NOMO-1 treated with dmso at 0.1 percent for 144 hours (cell line): Measurements from ENCODE around the gene EZR.

Source experiments
- DNase-seq: peaks from one replicate; lab custom pipeline; 2025; ENCODE audit not compliant: unreplicated experiment; lab: John Stamatoyannopoulos, UW

Gene EZR

DNA sequence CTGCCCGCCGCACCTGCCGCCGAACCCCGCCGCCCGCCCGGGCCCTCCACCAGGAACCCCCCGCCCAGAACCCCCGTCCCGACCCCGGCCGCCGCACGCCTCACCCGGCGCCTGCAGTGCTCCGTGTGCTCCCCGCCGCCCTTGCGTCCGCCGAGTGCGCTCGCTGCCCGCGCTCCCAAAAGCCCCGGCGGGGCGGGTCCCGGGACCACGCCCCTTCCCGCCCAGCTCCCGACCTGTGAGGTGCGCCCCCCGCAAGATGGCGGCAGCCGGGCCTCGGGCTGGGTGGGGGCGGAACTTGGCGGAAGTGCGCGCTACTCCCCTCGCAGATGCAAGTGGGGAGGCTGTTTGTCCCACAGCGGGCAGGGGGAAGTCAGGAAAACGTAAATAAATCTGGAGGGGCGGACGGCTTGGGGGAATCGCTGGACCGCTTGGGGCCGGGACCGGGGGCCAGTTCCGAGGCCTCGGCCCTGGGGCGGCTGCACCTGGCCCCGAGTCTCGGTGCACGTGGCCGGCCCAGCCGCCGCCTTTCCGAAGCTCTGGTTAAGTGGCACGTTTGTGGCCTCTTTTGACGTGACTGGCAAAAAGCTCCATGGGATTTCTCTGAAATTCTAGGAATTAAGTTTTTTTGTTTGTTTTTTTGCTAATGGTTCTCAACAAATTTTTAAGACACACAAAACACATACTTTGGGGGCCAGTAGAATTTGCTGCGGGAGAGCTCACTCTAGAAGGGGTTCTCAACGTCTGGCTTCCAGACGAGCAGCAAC lies at the start of gene EZR:
TSS of gene EZR (minus strand) at position 156 of the 764 bp plus-strand sequence. CDS start 1,275 bp downstream, outside the sequence.
- peak; percentile 71 for DNase-seq

DNA sequence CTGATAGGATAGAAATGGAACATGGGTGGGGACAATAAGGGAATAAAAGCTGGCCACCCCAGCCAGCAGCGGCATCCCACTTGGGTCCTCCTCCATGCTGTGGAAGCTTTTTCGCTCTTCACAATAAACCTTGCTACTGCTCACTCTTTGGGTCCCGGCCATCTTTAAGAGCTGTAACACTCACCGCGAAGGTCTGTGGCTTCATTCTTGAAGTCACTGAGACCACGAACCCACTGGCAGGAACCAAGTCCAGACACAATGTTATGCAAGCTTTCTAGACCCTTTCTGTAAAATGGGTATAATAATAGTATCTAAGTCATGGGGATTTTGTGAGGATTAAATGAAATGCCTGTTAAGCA lies 48.9 kb upstream of the EZR start:
- no peak for DNase-seq

- DNase-seq, result no peak
Measured at GRCh38 chr6:158867381-158868121, 48.4 kb upstream of the EZR start.

DNA sequence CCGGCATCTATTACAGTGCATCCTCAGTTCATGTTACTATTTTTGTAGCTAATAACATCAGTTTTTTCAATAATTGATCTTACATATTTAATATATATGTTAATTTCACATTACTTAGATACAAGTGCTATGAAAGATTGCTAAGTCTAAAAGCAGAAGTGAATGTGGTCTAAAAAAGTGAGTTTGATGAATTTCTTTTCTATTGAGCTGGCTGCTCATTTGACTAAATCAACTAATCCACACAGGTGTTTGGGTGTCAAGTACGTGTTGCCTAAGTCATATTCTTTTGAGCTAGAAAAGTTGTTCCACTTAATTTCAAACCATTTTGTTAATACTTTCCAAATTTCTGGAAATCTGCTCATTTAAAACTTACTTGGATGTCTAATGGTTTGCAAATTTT lies 46.6 kb upstream of the EZR start:
- no peak for DNase-seq

DNA sequence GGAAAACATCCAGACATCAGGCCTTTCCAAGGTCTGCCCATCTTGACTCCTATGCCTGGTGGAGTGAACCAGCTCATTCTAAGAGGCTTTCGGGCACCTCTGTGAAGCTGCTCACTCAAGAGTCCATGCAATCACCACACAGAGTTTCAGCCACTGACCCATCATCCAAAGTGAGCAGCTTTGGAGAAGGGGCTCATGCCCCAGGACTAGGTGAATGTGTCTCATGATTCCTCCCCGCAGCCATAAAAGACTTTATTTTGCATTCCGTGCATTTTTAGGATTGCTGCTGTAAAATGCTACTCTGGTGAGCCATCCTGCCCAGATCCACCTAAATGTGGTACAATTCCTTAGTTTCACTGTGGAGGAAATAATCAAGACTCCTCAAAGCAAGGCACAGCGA lies 44.5 kb upstream of the EZR start:
- DNase-seq, result no peak

GRCh38 chr6:158861686-158862381 lies 42.7 kb upstream of the EZR start:
- no peak for DNase-seq

DNA sequence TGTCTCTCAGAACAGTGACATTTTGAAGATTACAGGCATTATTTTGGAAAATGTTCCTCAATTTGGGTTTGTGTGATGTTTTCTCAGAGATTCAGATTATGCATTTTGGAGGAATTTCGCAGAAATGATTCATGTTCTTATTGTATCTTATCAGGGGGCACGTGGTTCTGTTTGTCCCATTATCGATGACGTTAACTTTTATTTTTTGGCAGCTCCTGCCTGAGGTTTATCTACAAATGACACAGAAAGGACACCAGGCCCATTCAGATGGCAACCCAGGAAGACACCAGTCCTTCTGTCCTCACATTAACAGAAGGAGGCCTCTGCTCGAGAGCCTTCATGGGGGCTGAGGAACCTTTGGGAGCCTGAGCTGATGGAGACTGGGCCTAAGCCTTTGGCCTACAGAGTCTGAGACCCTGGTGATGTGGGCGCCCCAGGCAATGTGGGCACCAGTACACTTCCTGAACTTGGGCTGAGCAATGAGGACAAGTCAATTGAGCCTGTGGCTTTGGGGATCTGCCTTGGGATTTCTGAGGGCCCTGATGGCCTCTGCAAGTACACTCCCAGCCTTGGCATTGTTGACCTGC lies 41.2 kb upstream of the EZR start:
- DNase-seq, result no peak

- DNase-seq, result no peak
Measured at GRCh38 chr6:158856261-158856660, 37.1 kb upstream of the EZR start.

DNA sequence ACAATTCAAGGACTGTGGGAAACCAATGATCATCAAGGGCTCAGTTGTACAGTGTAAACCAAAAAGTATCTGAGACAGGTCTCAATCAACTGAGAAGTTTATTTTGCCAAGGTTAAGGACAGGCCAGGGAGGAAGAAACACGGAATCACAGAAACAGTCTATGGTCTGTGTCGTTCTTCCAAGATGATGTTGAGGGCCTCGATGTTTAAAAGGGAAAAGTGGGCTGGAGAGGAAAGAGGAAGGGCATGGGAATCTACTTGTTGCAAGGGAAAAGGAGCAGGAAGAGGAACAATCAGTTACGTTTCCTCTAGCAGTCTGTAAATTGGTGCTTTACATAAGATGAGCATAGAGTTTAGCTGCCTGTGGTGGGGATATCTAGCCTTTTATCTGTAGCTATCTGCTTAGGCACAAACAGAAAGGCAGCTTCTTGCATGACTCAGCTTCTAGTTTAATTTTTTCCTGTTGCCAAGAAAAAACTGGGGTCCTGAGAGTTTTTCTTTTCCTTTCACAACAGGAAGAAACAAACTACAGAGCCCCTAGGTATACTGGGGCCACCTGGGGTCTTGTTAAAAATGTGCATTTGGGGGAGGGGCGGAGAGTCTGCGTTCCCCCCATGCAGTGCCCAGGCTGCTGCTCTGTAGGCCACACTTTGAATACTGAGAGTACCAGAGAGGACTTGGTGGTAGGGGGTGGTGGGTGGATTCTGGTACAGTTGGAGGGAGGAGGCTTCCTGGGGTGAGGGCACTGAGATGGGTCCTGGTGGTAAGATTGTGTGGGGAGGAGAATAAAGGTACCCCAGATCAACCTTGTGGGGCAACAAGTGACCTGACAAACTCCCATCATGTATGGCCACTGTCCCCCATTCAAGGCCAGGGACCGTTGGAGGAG lies 35.3 kb upstream of the EZR start:
- DNase-seq, result no peak

GRCh38 chr6:158853880-158854213 lies 34.7 kb upstream of the EZR start:
- DNase-seq, result no peak

GRCh38 chr6:158853072-158853879 lies 34.1 kb upstream of the EZR start:
- DNase-seq, result peak; percentile 59

DNA sequence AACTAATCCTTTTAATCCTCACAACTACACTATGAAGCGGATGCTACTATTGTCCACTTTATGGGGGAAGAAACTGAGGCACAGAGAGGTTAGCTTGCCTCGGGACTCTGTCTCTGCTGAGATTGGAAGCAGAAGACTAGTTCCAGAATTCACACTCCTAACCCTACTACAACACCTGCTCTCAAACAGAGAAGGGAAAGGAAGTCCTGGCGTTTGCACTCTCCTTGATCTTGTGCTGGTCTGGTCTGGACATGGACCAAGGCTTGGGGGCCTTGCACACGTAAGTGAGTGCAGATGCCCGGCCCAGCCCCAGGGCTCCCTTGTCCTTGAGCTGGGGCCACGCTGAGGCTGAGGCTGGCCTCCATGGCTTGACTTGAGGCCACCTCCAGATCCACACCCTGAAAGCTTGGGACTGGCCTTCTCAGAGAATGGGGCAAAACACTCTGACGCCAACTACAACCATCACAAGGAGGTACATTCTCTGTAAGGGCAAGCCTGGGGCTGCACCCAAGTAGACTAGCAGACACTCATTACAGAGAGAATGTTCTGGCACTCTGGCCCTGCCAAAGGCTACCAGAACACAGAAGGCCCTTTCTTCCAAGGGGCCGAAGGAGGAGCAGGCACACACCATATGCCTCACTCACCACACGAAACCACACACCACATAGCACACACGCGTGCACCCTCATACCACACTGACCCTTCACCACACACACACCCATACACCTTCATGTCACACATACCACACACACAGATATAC lies 33.3 kb upstream of the EZR start:
- DNase-seq, result no peak

DNA sequence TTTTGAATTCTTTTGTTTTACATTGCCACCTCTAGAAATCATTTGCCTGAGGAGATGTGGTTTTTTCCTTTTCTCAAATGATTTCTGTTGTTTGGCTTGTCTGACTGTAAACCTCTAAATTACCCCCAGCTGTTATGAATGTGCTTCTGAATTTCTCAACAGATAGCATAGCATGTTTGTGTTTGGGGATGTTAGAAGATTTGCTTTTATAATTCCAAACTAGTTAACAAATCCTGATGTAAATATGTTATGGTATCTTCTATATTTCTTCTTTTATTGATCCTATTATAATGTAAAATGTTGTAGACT lies 31.6 kb upstream of the EZR start:
- no peak for DNase-seq

GRCh38 chr6:158849899-158850806 lies 31.0 kb upstream of the EZR start:
- peak; percentile 67 for DNase-seq

DNA sequence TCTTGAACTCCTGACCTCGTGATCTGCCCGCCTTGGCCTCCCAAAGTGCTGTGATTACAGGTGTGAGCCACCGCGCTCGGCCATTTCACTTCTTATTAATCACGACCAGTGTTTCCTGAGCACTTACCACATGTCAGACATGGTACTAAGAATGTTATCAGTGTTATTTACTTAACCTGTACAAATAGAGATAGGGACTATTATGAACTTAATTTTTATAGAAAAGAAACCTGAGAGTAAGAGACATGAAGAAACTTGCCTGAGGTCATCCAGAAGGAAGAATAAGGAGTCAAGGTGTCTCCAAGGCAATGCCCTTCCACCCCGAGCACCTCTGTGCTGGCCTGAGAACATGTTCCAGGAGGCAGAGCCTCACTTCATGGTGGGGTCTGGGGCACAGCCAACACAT lies 29.3 kb upstream of the EZR start:
- DNase-seq, result no peak

DNA sequence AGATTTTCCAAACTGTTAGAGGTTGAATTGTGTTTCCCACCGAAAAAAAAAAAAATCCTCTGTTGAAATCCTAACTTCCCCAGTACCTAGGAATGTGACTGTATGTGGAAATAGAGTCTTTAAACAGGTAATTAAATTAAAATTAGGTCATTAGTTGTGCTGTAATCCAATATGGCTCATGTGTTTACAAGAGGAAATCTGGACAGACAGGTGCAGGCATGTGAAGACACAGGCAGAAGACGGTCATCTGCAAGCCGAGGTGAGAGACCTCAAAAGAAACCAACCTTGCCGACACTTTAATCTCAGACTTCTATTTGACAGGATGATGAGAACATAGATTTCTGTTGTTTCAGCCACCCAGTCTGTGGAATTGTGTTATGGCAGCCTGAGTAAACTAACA lies 28.6 kb upstream of the EZR start:
- no peak for DNase-seq

- DNase-seq, result no peak
Measured at GRCh38 chr6:158847012-158847529, 27.9 kb upstream of the EZR start.
